ENCODE data around the gene TMEM203. TPM values are rescaled to one million over a fixed set of nuclear protein-coding genes. Genes with fewer than 3 reads are reported as not detected.

TMEM203 gene
- total and polyA plus RNA-seq, 2 of the 13 experiments (the other 11 are each of a cell fraction or from before 2014, with no cell fraction given): 23.4 to 36.7 TPM

GRCh38 chr9:137241490-137242268 is 36.2 kb upstream of the TMEM203 start (continued):
- TF ChIP-seq ZNF800 (CRISPR knock-in tag; IDR thresholded peaks at IDR 0.05) (no peak), PTBP1 (IDR thresholded peaks at IDR 0.05; ENCODE audit: low read depth, low read length, poor library complexity, severe bottlenecking) (no peak), ZNF263 (CRISPR knock-in tag; IDR thresholded peaks at IDR 0.05) (no peak), NFKBIZ (CRISPR knock-in tag; IDR thresholded peaks at IDR 0.05) (no peak), GATA4 (IDR thresholded peaks at IDR 0.05; ENCODE audit: borderline replicate concordance, low read depth) (no peak), HINFP (CRISPR knock-in tag; IDR thresholded peaks at IDR 0.05; ENCODE audit: low read depth) (no peak), ZFX (CRISPR knock-in tag; IDR thresholded peaks at IDR 0.05; ENCODE audit: low read depth) (no peak), BCLAF1 (IDR thresholded peaks at IDR 0.05) (no peak), GPN1 (CRISPR knock-in tag; IDR thresholded peaks at IDR 0.05; ENCODE audit: borderline replicate concordance) (no peak), ZNF878 (CRISPR knock-in tag; IDR thresholded peaks at IDR 0.05) (no peak), MAFG (CRISPR knock-in tag; IDR thresholded peaks at IDR 0.05) (no peak), ZKSCAN8 (CRISPR knock-in tag; IDR thresholded peaks at IDR 0.05; ENCODE audit: borderline replicate concordance) (no peak), MYNN (CRISPR knock-in tag; IDR thresholded peaks at IDR 0.05; ENCODE audit: low read depth) (no peak), RBM39 (IDR thresholded peaks at IDR 0.05; ENCODE audit: low read depth, low read length, poor library complexity, severe bottlenecking) (no peak)
- TF ChIP-seq, protein P1, sequence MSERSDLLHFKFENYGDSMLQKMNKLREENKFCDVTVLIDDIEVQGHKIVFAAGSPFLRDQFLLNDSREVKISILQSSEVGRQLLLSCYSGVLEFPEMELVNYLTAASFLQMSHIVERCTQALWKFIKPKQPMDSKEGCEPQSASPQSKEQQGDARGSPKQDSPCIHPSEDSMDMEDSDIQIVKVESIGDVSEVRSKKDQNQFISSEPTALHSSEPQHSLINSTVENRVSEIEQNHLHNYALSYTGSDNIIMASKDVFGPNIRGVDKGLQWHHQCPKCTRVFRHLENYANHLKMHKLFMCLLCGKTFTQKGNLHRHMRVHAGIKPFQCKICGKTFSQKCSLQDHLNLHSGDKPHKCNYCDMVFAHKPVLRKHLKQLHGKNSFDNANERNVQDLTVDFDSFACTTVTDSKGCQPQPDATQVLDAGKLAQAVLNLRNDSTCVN (CRISPR knock-in tag; IDR thresholded peaks at IDR 0.05; ENCODE audit: borderline replicate concordance): no peak
- TF ChIP-seq, protein P2, sequence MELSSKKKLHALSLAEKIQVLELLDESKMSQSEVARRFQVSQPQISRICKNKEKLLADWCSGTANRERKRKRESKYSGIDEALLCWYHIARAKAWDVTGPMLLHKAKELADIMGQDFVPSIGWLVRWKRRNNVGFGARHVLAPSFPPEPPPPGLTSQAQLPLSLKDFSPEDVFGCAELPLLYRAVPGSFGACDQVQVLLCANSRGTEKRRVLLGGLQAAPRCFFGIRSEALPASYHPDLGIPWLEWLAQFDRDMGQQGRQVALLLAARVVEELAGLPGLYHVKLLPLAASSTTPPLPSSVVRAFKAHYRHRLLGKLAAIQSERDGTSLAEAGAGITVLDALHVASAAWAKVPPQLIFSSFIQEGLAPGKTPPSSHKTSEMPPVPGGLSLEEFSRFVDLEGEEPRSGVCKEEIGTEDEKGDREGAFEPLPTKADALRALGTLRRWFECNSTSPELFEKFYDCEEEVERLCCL (CRISPR knock-in tag; IDR thresholded peaks at IDR 0.05; ENCODE audit: borderline replicate concordance): no peak
- TF ChIP-seq, protein P3, sequence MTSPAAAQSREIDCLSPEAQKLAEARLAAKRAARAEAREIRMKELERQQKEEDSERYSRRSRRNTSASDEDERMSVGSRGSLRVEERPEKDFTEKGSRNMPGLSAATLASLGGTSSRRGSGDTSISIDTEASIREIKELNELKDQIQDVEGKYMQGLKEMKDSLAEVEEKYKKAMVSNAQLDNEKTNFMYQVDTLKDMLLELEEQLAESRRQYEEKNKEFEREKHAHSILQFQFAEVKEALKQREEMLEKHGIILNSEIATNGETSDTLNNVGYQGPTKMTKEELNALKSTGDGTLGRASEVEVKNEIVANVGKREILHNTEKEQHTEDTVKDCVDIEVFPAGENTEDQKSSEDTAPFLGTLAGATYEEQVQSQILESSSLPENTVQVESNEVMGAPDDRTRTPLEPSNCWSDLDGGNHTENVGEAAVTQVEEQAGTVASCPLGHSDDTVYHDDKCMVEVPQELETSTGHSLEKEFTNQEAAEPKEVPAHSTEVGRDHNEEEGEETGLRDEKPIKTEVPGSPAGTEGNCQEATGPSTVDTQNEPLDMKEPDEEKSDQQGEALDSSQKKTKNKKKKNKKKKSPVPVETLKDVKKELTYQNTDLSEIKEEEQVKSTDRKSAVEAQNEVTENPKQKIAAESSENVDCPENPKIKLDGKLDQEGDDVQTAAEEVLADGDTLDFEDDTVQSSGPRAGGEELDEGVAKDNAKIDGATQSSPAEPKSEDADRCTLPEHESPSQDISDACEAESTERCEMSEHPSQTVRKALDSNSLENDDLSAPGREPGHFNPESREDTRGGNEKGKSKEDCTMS (CRISPR knock-in tag; conservative IDR thresholded peaks at IDR 0.05): no peak
